Naive thymus-derived CD4-positive, alpha-beta T cell (primary cell): ENCODE data around the gene SELPLG. TPM values are rescaled to one million over a fixed set of nuclear protein-coding genes. Genes with fewer than 3 reads are reported as not detected.
"Not testable (repeated sequence)": the region's sequence is repeated elsewhere in the genome, so short reads cannot be mapped to it uniquely, and the experiment has no call there.

Experiments
- ATAC-seq: fragments of 150-1000 bp; cut with Tn5 transposase; 2 replicates; pipeline ENCODE4 v1.10.0; 2021; ENCODE audit warnings: mild to moderate bottlenecking, moderate library complexity
- CTCF ChIA-PET: fragments of 350-600 bp; sonication (Branson Sonifier 250); formaldehyde crosslinking; loops from one replicate; lab custom pipeline; 2021; ENCODE audit warnings: antibody characterized with exemption; lab: Charles Lee
- POLR2A ChIA-PET: fragments of 350-600 bp; sonication (Branson Sonifier 250); formaldehyde crosslinking; loops from one replicate; lab custom pipeline; 2021; ENCODE audit warnings: antibody characterized with exemption, inconsistent platforms; lab: Charles Lee
- DNase-seq, 9 donors: peaks; one replicate each; pipeline versions ENCODE4 v3.0.0 to v3.0.0-alpha.2; 2020 to 2022; ENCODE audit warnings: mixed read lengths in 1 of 9
- H3K27ac ChIP-seq: one replicate; pipeline ENCODE4 v1.7.0; 2013; ENCODE audit warnings: mild to moderate bottlenecking, low read depth, low read length, moderate library complexity
- H3K27me3 ChIP-seq, 2 donors: one replicate each; pipeline ENCODE4 v1.7.0; 2013; ENCODE audit warnings: low read length in 2 of 2, mild to moderate bottlenecking in 2 of 2, moderate library complexity in 2 of 2; ENCODE audit not compliant: control insufficient read depth in 2 of 2, insufficient read depth in 2 of 2
- H3K36me3 ChIP-seq, 3 experiments: 1 replicate in 2 of 3; 2 replicates in 1 of 3; pipeline ENCODE4 v1.7.0; 2013; ENCODE audit warnings: low read length in 3 of 3, mild to moderate bottlenecking in 3 of 3, moderate library complexity in 1 of 3; ENCODE audit not compliant: insufficient read depth in 3 of 3, control insufficient read depth in 2 of 3
- H3K4me1 ChIP-seq, 2 donors: one replicate each; pipeline ENCODE4 v1.7.0; 2013; ENCODE audit warnings: low read length in 2 of 2, mild to moderate bottlenecking in 2 of 2, moderate library complexity in 1 of 2; ENCODE audit not compliant: control insufficient read depth in 2 of 2, insufficient read depth in 2 of 2
- H3K4me3 ChIP-seq: 2 replicates; pipeline ENCODE4 v1.7.0; 2013; ENCODE audit warnings: mild to moderate bottlenecking, low read length
- H3K9me3 ChIP-seq, 3 experiments: 1 replicate in 2 of 3; 2 replicates in 1 of 3; pipeline ENCODE4 v1.7.0; 2013; ENCODE audit warnings: low read length in 3 of 3; ENCODE audit not compliant: control insufficient read depth in 2 of 3
- H3K27ac Mint-ChIP-seq, 9 donors: one replicate each; pipeline ENCODE4 v1.8.0; 2020 to 2022; ENCODE audit warnings: mixed read lengths in 9 of 9, mild to moderate bottlenecking in 8 of 9, moderate library complexity in 5 of 9, inconsistent platforms in 2 of 9
- H3K27me3 Mint-ChIP-seq, 5 donors: one replicate each; pipeline ENCODE4 v1.8.0; 2021 to 2022; ENCODE audit warnings: mixed read lengths in 5 of 5, mild to moderate bottlenecking in 1 of 5
- H3K36me3 Mint-ChIP-seq, 5 donors: one replicate each; pipeline ENCODE4 v1.8.0; 2020 to 2022; ENCODE audit warnings: mixed read lengths in 5 of 5, mild to moderate bottlenecking in 3 of 5, inconsistent platforms in 1 of 5
- H3K4me1 Mint-ChIP-seq, 7 donors: one replicate each; pipeline ENCODE4 v1.8.0; 2020 to 2022; ENCODE audit warnings: mixed read lengths in 7 of 7, mild to moderate bottlenecking in 3 of 7, inconsistent platforms in 1 of 7
- H3K4me3 Mint-ChIP-seq, 10 donors: one replicate each; pipeline ENCODE4 v1.8.0; 2020 to 2022; ENCODE audit warnings: mild to moderate bottlenecking in 10 of 10, mixed read lengths in 10 of 10, moderate library complexity in 6 of 10, inconsistent platforms in 2 of 10
- H3K9me3 Mint-ChIP-seq, 11 donors: one replicate each; pipeline ENCODE4 v1.8.0; 2020 to 2022; ENCODE audit warnings: mixed read lengths in 11 of 11, mild to moderate bottlenecking in 4 of 11, inconsistent platforms in 1 of 11, moderate library complexity in 1 of 11
- intact Hi-C, 2 donors: fragments of 100-400 bp; cut with micrococcal nuclease; formaldehyde crosslinking; loops; one replicate each; pipeline ENCODE4 v1.15.1; 2023
- polyA plus RNA-seq, 2 donors: library from polyadenylated mRNA; unstranded; fragments of 300-500 nt; fragmentation: Illumina TruSeq; gene quantifications; one replicate each; pipeline ENCODE4 v1.2.3, GENCODE V29; 2021
- total RNA-seq, 6 experiments: library from RNA in 5 of 6; stranded (reverse) in 5 of 6; gene quantifications; 1 replicate in 5 of 6; 2 replicates in 1 of 6; pipeline ENCODE4 v1.2.3 and lab custom pipeline; 2021 to 2026

SELPLG gene
- total and polyA plus RNA-seq, 7 experiments from 2014 or later: 54.3 to 831 (median 161) TPM

DNA sequence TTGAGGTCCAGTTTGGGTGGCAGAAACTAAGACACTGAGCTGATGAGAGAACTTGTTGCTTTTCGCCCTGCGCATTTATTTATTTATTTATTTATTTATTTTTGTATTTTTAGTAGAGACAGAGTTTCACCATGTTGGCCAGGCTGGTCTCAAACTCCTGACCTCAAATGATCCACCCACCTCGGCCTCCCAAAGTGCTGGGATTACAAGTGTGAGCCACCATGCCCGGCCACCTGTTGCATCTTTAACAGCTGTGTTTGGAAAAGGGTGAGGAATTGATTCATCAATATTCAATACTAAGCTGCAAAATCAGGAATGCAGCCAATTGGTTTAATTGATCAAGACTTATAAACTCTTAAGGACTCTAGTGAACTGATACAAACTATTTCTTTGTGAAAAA is 24.4 kb upstream of the SELPLG start:
- H3K27me3 ChIP-seq, H3K27me3 Mint-ChIP-seq, H3K4me1 ChIP-seq, H3K9me3 Mint-ChIP-seq, H3K4me1 Mint-ChIP-seq, H3K4me3 Mint-ChIP-seq, H3K9me3 ChIP-seq, ATAC-seq, CTCF ChIA-PET, H3K27ac ChIP-seq, H3K27ac Mint-ChIP-seq, H3K4me3 ChIP-seq, H3K36me3 ChIP-seq, POLR2A ChIA-PET, intact Hi-C loops, DNase-seq: not testable (repeated sequence)
- peaks cover 0 to 11% (median 6%) of the 10 kb centered on the region in 5 donors for H3K36me3 Mint-ChIP-seq

DNA sequence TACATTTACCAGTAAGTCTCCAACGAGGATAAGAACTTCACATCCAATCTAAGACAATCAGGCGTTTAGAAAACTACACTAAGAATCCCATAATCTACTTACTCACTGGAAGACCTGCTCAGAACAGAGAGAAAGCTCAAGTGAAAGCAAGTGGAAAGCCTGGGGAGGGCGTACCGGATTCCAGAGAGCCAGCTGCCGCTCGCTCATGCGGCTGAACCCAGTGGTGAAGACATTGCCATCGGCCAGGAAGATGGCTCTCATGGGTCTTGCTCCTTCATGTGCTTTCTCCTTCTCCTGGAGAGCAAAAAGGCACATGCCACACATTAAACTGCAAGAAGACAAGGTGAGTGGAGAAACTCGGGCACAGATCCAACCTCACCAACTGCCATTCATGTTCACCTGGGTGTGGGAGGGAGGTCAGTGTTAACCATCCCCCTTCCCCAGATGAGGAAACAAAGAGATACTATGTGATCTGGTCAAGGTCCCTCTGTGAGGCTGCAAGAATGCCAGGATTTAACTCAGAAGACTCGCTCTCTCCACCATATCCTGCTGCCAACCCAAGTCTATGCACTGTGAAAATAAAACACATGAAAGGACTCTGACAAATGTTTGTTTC is 23.5 kb upstream of the SELPLG start:
- CTCF ChIA-PET: no interaction called here
- peaks cover 0 to 5% (median 0%) of the 10 kb centered on the region in 7 donors for H3K4me1 Mint-ChIP-seq
- no peaks in the 10 kb centered on the region for H3K27me3 ChIP-seq

DNA sequence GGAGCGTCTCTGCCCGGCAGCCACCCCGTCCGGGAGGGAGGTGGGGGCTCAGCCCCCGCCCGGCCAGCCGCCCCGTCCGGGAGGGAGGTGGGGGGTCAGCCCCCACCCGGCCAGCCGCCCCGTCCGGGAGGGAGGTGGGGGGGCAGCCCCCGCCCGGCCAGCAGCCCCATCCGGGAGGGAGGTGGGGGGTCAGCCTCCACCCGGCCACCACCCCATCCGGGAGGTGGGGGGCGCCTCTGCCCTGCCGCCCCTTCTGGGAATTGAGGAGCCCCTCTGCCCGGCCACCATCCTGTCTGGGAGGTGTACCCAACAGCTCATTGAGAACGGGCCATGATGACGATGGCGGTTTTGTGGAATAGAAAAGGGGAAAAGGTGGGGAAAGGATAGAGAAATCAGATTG is 22.6 kb upstream of the SELPLG start:
- H3K4me1 ChIP-seq, H3K4me3 Mint-ChIP-seq, ATAC-seq, H3K27me3 Mint-ChIP-seq, POLR2A ChIA-PET, DNase-seq, H3K9me3 Mint-ChIP-seq, H3K36me3 ChIP-seq, CTCF ChIA-PET, intact Hi-C loops, H3K27ac ChIP-seq, H3K27me3 ChIP-seq, H3K9me3 ChIP-seq, H3K4me3 ChIP-seq, H3K4me1 Mint-ChIP-seq, H3K27ac Mint-ChIP-seq: not testable (repeated sequence)
- peaks cover 0 to 15% (median 6%) of the 10 kb centered on the region in 5 donors for H3K36me3 Mint-ChIP-seq

More for the DNA sequence above, 23.5 kb upstream of the SELPLG start:
- H3K27me3 Mint-ChIP-seq: no peaks in the 10 kb centered on the region
- no peaks in the 10 kb centered on the region for H3K4me1 ChIP-seq
- H3K9me3 ChIP-seq: no peaks in the 10 kb centered on the region
- H3K9me3 Mint-ChIP-seq: no peaks in the 10 kb centered on the region
- H3K36me3 ChIP-seq: no peaks in the 10 kb centered on the region
- intact Hi-C loops: no loop called here
- H3K4me3 ChIP-seq: no peak overlapping the region
- ATAC-seq: no peak
- no peak overlapping the region for H3K27ac ChIP-seq
- no peak for DNase-seq
- no peak overlapping the region for H3K27ac Mint-ChIP-seq
- H3K36me3 Mint-ChIP-seq: peaks cover 0 to 11% (median 6%) of the 10 kb centered on the region in 5 donors
- no peak overlapping the region for H3K4me3 Mint-ChIP-seq
- POLR2A ChIA-PET: no interaction called here

DNA sequence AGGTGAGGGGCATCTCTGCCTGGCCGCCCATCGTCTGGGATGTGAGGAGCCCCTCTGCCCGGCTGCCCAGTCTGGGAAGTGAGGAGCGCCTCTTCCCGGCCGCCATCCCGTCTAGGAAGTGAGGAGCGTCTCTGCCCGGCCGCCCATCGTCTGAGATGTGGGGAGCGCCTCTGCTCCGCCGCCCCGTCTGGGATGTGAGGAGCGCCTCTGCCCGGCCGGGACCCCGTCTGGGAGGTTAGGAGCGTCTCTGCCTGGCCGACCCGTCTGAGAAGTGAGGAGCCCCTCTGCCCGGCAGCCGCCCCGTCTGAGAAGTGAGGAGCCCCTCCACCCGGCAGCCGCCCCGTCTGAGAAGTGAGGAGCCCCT is 22.1 kb upstream of the SELPLG start:
- H3K4me1 ChIP-seq, H3K27ac Mint-ChIP-seq, H3K27ac ChIP-seq, H3K4me3 ChIP-seq, H3K9me3 Mint-ChIP-seq, H3K36me3 ChIP-seq, H3K4me3 Mint-ChIP-seq, POLR2A ChIA-PET, CTCF ChIA-PET, H3K27me3 ChIP-seq, ATAC-seq, H3K9me3 ChIP-seq, intact Hi-C loops, DNase-seq, H3K27me3 Mint-ChIP-seq, H3K4me1 Mint-ChIP-seq: not testable (repeated sequence)
- peaks cover 0 to 15% (median 6%) of the 10 kb centered on the region in 5 donors for H3K36me3 Mint-ChIP-seq

DNA sequence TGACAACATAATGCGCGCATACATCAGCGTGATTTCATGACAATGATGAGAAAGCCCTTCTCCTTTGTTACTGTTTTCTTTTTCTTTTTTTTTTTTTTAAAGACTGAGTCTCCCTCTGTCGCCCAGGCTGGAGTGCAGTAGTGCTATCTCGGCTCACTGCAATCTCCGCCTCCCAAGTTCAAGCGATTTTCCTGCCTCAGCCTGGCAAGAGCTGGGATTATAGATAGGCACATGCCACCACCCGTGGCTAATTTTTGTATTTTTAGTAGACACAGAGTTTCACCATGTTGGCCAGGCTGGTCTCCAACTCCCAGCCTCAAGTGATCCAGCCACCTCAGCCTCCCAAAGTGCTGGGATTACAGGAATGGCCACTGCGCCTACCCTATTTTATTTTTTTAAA is 20.9 kb upstream of the SELPLG start:
- H3K4me1 ChIP-seq, H3K27me3 ChIP-seq, H3K4me3 Mint-ChIP-seq, CTCF ChIA-PET, ATAC-seq, H3K27ac ChIP-seq, DNase-seq, H3K27ac Mint-ChIP-seq, H3K27me3 Mint-ChIP-seq, H3K4me3 ChIP-seq, intact Hi-C loops, H3K9me3 ChIP-seq, POLR2A ChIA-PET, H3K4me1 Mint-ChIP-seq, H3K9me3 Mint-ChIP-seq, H3K36me3 ChIP-seq: not testable (repeated sequence)
- H3K36me3 Mint-ChIP-seq: peaks cover 0 to 17% (median 6%) of the 10 kb centered on the region in 5 donors

DNA sequence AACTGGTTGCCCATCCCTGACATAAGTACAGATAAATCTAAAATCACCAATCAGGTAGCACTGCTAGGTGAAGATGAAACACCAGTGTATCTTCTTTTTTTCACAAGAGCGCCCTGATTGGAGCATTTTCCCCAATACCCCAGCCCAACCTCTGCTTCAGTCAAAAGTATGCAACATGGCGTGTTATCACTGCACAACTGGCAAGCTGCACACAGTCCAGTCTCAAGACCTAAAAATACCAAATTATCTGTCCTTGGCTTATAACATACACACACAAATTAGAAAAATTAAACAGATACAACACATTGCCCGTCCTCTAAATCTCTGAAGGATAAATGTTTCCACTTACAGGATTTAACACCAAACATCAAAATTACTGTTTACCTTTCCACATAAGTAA is 20.2 kb upstream of the SELPLG start:
- Histone ChIP-seq H3K27ac (no peak overlapping the region), H3K27me3 (no peaks in the 10 kb centered on the region), H3K4me1 (no peaks in the 10 kb centered on the region), H3K9me3 (no peaks in the 10 kb centered on the region), H3K36me3 (no peaks in the 10 kb centered on the region), H3K4me3 (no peak overlapping the region)
- Mint-ChIP-seq H3K9me3 (no peaks in the 10 kb centered on the region), H3K36me3 (peaks cover 0 to 21% (median 6%) of the 10 kb centered on the region in 5 donors), H3K27ac (peak overlapping the region in 1 of 9 donors; percentile 25), H3K4me3 (no peak overlapping the region), H3K4me1 (peaks cover 0 to 8% (median 0%) of the 10 kb centered on the region in 7 donors), H3K27me3 (no peaks in the 10 kb centered on the region)
- intact Hi-C loops: no loop called here
- POLR2A ChIA-PET: interaction anchor here (0.5 to 3.3 kb wide), 3 partner anchors 21 to 131 kb away, joined by 3 to 19 read pairs (median 3); partner anchors contain the start of gene SELPLG
- DNase-seq: no peak
- no peak for ATAC-seq
- CTCF ChIA-PET: interaction anchor here (0.7 to 1.2 kb wide), 2 partner anchors 10 to 36 kb away, joined by 3 to 5 read pairs; no protein-coding TSS in a partner anchor

DNA sequence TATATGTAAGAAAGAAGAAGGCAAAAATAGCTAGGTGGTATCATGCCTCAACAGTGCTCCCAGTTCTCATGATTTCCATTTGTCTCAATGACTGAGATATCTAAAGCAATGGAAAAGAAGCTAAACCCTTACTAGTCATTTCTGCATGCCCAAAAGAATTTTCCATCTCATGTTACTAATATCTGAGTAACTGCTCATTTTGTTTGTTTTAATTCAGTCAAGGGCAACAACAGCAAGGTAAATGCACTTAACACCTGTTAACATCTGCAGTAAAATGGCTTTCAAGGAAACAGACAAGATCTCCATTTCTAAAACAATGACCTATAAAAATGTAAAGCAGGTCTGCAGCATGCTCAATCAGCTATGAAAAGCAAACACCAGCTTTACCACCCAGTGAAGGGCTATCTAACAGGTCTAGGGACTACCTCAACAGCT is 19.4 kb upstream of the SELPLG start:
- Mint-ChIP-seq H3K27me3 (no peaks in the 10 kb centered on the region), H3K4me1 (peaks cover 0 to 8% (median under 1%) of the 10 kb centered on the region in 7 donors), H3K36me3 (peaks cover 0 to 21% (median 4%) of the 10 kb centered on the region in 5 donors), H3K9me3 (no peaks in the 10 kb centered on the region), H3K27ac (peak overlapping the region in 3 of 9 donors; percentile 9 to 27 (median 15)), H3K4me3 (no peak overlapping the region)
- Histone ChIP-seq H3K9me3 (no peaks in the 10 kb centered on the region), H3K36me3 (no peaks in the 10 kb centered on the region), H3K27me3 (no peaks in the 10 kb centered on the region), H3K27ac (no peak overlapping the region), H3K4me1 (no peaks in the 10 kb centered on the region), H3K4me3 (no peak overlapping the region)
- DNase-seq (no peak), ATAC-seq (no peak)
- ChIA-PET POLR2A (interaction anchor here (0.5 to 3.3 kb wide), 3 partner anchors 20 to 131 kb away, joined by 3 to 19 read pairs (median 3); partner anchors contain the start of gene SELPLG), CTCF (interaction anchor here (0.6 to 1.2 kb wide), 4 partner anchors 11 to 91 kb away, joined by 3 to 5 read pairs (median 3); partner anchors contain the start of gene ISCU)
- intact Hi-C loops: no loop called here
